Fibroblast of pulmonary artery (primary cell): ENCODE results near the gene FAM163A.

Source experiments
- DNase-seq: peaks from one replicate; pipeline ENCODE4 v3.0.0-alpha.2; 2010; ENCODE audit warnings: low read depth
- H3K4me3 ChIP-seq: replicated peaks from 2 replicates; pipeline ENCODE4 v1.5.1; 2011; ENCODE audit warnings: low read depth, mild to moderate bottlenecking, control low read depth, low read length, moderate library complexity
- TF ChIP-seq, protein P1 (sequence below): IDR thresholded peaks from 2 replicates; pipeline ENCODE4 v1.5.1; 2011; ENCODE audit warnings: mild to moderate bottlenecking, control low read depth, low read length, inconsistent platforms; ENCODE audit errors: missing control alignments

FAM163A gene

DNA sequence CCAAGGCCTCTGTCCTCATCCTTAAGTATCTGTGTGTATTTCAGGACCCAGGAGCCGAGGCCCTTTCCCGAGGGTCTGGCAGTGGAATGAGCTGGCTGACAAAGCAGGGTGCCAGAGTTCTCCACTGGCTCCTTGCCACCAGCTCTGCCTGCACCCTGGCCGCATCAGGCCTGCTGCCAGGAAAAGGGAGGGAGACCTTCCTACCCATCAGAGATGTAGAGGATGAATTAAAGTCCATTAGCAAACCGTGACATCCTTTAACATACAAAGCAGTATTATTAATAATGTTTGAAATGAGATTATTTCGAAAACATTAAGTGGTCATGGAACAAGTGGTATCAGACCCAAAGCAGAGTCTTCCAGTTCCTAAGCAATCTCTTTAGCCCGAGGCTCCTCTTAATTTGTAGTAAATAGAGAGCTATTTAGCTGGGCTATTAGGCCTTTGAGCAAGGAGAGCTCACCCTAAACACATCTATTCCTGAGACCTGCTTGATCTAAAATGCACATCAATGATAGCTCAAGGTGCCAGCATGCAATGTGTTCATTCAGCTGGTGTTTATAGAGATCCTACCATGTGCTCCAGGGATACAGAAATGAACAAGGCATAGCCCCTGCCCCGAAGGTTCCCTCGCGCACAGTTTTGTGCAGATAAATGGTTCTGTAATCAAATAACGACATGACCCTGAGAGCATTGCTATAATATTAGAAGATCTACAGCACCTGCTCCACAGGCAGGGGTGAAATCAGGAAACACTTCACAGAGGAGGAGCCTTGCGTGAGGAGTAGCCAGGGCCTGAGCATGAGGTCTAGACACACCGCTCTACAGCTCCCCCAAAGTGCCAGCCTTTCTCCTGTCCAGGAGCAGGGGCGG lies 44.0 kb downstream of the FAM163A start:
- no peak for DNase-seq
- no peak overlapping the region for H3K4me3 ChIP-seq
- TF ChIP-seq, protein P1, sequence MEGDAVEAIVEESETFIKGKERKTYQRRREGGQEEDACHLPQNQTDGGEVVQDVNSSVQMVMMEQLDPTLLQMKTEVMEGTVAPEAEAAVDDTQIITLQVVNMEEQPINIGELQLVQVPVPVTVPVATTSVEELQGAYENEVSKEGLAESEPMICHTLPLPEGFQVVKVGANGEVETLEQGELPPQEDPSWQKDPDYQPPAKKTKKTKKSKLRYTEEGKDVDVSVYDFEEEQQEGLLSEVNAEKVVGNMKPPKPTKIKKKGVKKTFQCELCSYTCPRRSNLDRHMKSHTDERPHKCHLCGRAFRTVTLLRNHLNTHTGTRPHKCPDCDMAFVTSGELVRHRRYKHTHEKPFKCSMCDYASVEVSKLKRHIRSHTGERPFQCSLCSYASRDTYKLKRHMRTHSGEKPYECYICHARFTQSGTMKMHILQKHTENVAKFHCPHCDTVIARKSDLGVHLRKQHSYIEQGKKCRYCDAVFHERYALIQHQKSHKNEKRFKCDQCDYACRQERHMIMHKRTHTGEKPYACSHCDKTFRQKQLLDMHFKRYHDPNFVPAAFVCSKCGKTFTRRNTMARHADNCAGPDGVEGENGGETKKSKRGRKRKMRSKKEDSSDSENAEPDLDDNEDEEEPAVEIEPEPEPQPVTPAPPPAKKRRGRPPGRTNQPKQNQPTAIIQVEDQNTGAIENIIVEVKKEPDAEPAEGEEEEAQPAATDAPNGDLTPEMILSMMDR = no peak

DNA sequence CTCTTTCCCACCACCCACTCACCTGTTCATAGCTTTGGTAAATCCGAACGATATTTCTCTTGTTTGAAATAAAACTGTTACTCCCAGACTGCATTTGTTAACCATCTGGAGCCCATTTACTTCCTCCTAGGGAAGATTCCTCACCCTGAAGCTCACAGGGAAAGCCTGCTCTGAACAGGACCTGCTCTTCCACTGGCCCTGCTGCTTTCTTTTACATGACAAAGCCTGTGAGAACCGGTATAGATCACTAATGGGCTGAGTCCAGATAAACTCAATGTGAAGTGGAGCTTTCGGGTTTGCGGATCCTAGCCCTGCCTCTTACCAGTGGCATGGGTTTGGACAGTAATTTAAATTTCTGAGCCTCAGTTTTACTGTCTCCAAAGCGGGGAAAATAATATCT lies 45.2 kb downstream of the FAM163A start:
- TF ChIP-seq, protein P1 = no peak
- no peak overlapping the region for H3K4me3 ChIP-seq
- DNase-seq = no peak

DNA sequence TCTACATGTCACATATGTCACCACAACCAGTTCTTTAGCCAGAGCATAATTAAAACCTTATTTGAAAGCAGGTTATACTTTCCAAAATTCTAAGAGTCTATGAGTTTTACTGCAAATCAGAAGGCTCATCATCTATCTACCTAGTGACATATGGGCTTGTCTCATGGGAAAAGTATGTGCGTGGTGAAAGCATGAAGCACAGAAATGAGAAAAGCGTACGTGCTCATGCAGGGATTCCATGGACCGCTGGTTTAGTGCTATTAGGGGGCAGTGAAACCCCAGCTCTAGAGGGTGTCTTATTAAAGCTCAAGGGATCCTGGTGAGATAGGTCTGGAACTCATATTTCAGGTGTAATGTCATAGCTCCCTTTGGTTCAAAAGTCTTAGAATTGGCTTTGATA lies 50.2 kb downstream of the FAM163A start:
- H3K4me3 ChIP-seq = no peak overlapping the region
- TF ChIP-seq, protein P1 = no peak
- no peak for DNase-seq

DNA sequence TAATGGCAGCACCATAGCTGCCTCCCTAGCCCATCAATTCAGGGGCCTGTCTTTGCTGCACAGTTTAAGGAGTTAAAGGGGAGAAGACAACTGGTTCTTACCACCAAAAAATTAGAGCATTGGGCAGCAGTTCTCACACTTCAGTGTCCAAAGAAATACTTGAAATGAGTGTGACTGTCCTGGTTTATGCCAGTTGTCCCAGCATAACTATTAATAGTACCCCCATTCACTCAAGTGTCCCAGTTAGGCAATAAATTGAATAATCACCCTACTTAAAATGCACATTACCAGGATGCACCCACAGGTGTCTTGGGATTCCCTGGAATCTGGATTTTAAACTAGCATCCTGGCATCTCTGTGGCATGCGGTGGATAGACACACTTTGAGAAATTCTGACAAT lies 51.1 kb downstream of the FAM163A start:
- no peak overlapping the region for H3K4me3 ChIP-seq
- TF ChIP-seq, protein P1 = no peak
- no peak for DNase-seq

DNA sequence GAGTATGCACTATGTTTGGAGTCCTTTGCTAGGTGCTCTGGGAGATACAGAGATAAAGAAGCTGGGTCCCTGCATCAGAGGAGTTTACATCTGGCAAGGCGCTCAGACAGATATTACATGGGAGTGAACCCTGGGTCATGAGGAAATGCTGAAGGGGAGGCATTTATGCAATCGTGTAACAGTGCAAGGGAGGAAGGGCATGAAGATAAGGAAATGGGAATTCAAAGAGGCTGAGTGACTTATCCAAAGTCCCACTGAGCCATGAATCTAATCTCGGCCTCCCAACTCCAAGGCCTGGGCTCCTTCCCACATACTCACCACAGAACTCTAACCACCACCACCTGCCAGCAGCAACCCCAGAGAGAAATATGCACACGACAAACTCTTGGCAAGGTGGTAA lies 51.6 kb downstream of the FAM163A start:
- peak; percentile 83 for DNase-seq
- TF ChIP-seq, protein P1 = no peak

DNA sequence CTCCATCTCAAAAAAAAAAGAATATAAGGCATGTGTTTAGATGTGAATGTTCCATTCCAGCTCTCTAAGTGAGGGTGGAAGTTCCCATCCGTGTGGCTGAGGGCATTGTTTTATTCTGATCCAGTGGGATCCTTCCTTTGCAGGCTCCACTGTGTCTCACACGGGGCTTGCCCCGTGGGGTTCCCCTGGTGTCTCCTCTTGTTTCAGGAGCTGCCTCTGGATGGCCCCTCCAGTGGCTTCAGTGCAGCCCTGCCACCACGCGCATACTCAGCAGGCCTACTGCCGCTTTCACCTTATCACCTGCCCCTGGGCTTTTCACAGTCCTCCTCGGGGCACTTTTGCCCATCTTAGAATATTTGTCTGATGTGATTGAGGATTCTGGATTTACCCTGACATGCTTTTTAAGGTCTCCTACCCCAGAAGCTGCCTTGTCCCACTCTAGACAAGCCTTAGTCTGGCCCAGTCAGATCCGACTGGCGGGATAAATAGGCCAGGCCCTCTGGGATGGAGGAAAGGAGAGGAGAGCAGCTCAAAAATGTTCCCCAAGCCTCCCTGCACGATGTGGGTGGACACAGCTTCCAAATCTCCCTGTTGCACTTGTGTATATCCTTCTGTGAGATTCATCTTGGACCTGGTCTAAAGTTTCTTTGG lies 55.2 kb downstream of the FAM163A start:
- DNase-seq = no peak
- H3K4me3 ChIP-seq = no peak overlapping the region
- TF ChIP-seq, protein P1 = no peak

More for the DNA sequence above, 51.6 kb downstream of the FAM163A start:
- no peak overlapping the region for H3K4me3 ChIP-seq
